Upper lobe of right lung (tissue), 1 donor: ENCODE measurements around the gene SUMO1. TPM values are rescaled to one million over a fixed set of nuclear protein-coding genes. Genes with fewer than 3 reads are reported as not detected.
"Not testable (repeated sequence)": the region's sequence is repeated elsewhere in the genome, so short reads cannot be mapped to it uniquely, and the experiment has no call there.

Experiments
- ATAC-seq: fragments of 200-7000 bp; cut with Tn5 transposase; one replicate; pipeline ENCODE4 v1.9.1; 2020; ENCODE audit warnings: mild to moderate bottlenecking, moderate library complexity
- DNase-seq: peaks from one replicate; pipeline ENCODE4 v3.0.0-alpha.2; 2020
- H3K27ac ChIP-seq: fragments of 200-600 bp; one replicate; pipeline ENCODE4 v1.8.0; 2022
- H3K27me3 ChIP-seq: fragments of 200-600 bp; one replicate; pipeline ENCODE4 v1.8.0; 2022; ENCODE audit warnings: mild to moderate bottlenecking
- H3K36me3 ChIP-seq: fragments of 200-600 bp; one replicate; pipeline ENCODE4 v1.8.0; 2022
- H3K4me1 ChIP-seq: fragments of 200-600 bp; one replicate; pipeline ENCODE4 v1.8.0; 2022
- H3K4me3 ChIP-seq: fragments of 200-600 bp; one replicate; pipeline ENCODE4 v1.8.0; 2022; ENCODE audit warnings: mild to moderate bottlenecking
- H3K9me3 ChIP-seq: fragments of 200-600 bp; one replicate; pipeline ENCODE4 v1.8.0; 2022
- CTCF ChIP-seq: fragments of 200-600 bp; IDR thresholded peaks from one replicate; pipeline ENCODE4 v1.8.0; 2022; ENCODE audit warnings: antibody characterized with exemption
- intact Hi-C: fragments of 100-400 bp; cut with DNase I; formaldehyde crosslinking; loops from one replicate; pipeline ENCODE4 v1.11.0; 2022
- total RNA-seq: library from RNA; stranded (reverse); fragmentation: NEBNext Ultra II Directional; extraction: Animal tissue kit (Norgen Biotek cat#: 25700); gene quantifications from one replicate; pipeline ENCODE4 v1.2.1, GENCODE V29; 2021
- donor health status: DM: no; HTN: yes; CAD: no; lungs with severe emphysema.

Gene SUMO1
- total RNA-seq, 1 donor from 2014 or later = 75.6 TPM

- H3K9me3 ChIP-seq = no peaks in the 10 kb centered on the region
- no peak for TF ChIP-seq CTCF
- H3K4me3 ChIP-seq = no peak overlapping the region
- no peaks in the 10 kb centered on the region for H3K36me3 ChIP-seq
- no peaks in the 10 kb centered on the region for H3K27me3 ChIP-seq
- DNase-seq (no peak), ATAC-seq (no peak)
- H3K27ac ChIP-seq = no peak overlapping the region
- intact Hi-C loops = no loop called here
- no peaks in the 10 kb centered on the region for H3K4me1 ChIP-seq
Observed at GRCh38 chr2:202251494-202251893, 13.1 kb upstream of the SUMO1 start.

- H3K27ac ChIP-seq = no peak overlapping the region
- intact Hi-C loops = no loop called here
- DNase-seq = no peak
- no peak for ATAC-seq
- no peak overlapping the region for H3K4me3 ChIP-seq
- H3K4me1 ChIP-seq = no peaks in the 10 kb centered on the region
- TF ChIP-seq CTCF = no peak
- no peaks in the 10 kb centered on the region for H3K27me3 ChIP-seq
- H3K36me3 ChIP-seq = no peaks in the 10 kb centered on the region
- H3K9me3 ChIP-seq = no peaks in the 10 kb centered on the region
Observed at GRCh38 chr2:202249521-202250253, 11.3 kb upstream of the SUMO1 start.

GRCh38 chr2:202247710-202248109 is 9.3 kb upstream of the SUMO1 start:
- H3K4me1 ChIP-seq, ATAC-seq, intact Hi-C loops, DNase-seq, H3K9me3 ChIP-seq, H3K36me3 ChIP-seq, H3K27me3 ChIP-seq, H3K27ac ChIP-seq, H3K4me3 ChIP-seq: not testable (repeated sequence)

GRCh38 chr2:202237787-202238233 is 587 bp downstream of the SUMO1 start:
- ATAC-seq (peak; percentile 53), DNase-seq (peak; percentile 64)
- no peak for TF ChIP-seq CTCF
- peak overlapping the region; percentile 97 for H3K4me3 ChIP-seq
- no peaks in the 10 kb centered on the region for H3K36me3 ChIP-seq
- H3K9me3 ChIP-seq = no peaks in the 10 kb centered on the region
- peak overlapping the region; percentile 89 for H3K27ac ChIP-seq
- H3K4me1 ChIP-seq = peaks cover 17% of the 10 kb centered on the region
- H3K27me3 ChIP-seq = no peaks in the 10 kb centered on the region
- intact Hi-C loops = no loop called here

- no peaks in the 10 kb centered on the region for H3K27me3 ChIP-seq
- no peak overlapping the region for H3K27ac ChIP-seq
- no peak for TF ChIP-seq CTCF
- H3K4me3 ChIP-seq = no peak overlapping the region
- no peaks in the 10 kb centered on the region for H3K9me3 ChIP-seq
- ATAC-seq (no peak), DNase-seq (no peak)
- H3K36me3 ChIP-seq = peaks cover 26% of the 10 kb centered on the region
- intact Hi-C loops = no loop called here
- H3K4me1 ChIP-seq = no peaks in the 10 kb centered on the region
Observed at GRCh38 chr2:202221873-202222272, 16.5 kb downstream of the SUMO1 start.

- H3K36me3 ChIP-seq = peaks cover 58% of the 10 kb centered on the region
- intact Hi-C loops = no loop called here
Observed at GRCh38 chr2:202215179-202215578, 23.2 kb downstream of the SUMO1 start.

More at GRCh38 chr2:202215179-202215578, 23.2 kb downstream of the SUMO1 start:
- no peak overlapping the region for H3K4me3 ChIP-seq
- no peaks in the 10 kb centered on the region for H3K27me3 ChIP-seq
- no peak for DNase-seq
- no peak for TF ChIP-seq CTCF
- no peak overlapping the region for H3K27ac ChIP-seq
- ATAC-seq = no peak
- H3K4me1 ChIP-seq = no peaks in the 10 kb centered on the region
- no peaks in the 10 kb centered on the region for H3K9me3 ChIP-seq
